Stimulated activated CD4-positive, alpha-beta T cell treated with anti-CD3 and anti-CD28 coated beads, TNF-alpha, amount 100 ng/mL, for 1 hour (primary cell): Measurements from ENCODE around the gene JMJD6.
"Not testable (repeated sequence)": the region's sequence is repeated elsewhere in the genome, so short reads cannot be mapped to it uniquely, and the experiment has no call there.

Experiments used
- DNase-seq, 3 donors: peaks; one replicate each; pipeline ENCODE4 v3.0.0-alpha.2; 2020; ENCODE audit warnings: low read depth in 3 of 3, low spot score in 1 of 3

Gene JMJD6

GRCh38 chr17:76718516-76718915 is 7.9 kb downstream of the JMJD6 start:
- no peak for DNase-seq

DNA sequence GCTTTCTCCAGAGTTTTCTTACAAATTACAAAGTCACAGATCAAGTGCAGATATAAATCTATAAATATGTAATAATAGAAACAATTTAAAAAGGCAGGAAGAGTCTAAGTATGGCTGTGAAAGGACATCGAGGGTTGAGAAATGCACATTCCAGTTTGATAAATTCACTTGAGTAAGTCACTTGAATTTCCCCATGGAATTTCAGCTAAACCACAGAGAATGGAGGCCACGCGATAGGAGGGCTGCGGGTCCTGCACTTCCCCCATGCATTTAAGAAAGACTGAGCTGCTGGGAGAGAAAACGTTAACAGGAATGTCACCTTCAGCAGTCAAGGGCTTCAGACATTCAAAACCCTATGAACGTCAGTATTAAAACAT is 9.6 kb downstream of the JMJD6 start:
- DNase-seq: no peak

DNA sequence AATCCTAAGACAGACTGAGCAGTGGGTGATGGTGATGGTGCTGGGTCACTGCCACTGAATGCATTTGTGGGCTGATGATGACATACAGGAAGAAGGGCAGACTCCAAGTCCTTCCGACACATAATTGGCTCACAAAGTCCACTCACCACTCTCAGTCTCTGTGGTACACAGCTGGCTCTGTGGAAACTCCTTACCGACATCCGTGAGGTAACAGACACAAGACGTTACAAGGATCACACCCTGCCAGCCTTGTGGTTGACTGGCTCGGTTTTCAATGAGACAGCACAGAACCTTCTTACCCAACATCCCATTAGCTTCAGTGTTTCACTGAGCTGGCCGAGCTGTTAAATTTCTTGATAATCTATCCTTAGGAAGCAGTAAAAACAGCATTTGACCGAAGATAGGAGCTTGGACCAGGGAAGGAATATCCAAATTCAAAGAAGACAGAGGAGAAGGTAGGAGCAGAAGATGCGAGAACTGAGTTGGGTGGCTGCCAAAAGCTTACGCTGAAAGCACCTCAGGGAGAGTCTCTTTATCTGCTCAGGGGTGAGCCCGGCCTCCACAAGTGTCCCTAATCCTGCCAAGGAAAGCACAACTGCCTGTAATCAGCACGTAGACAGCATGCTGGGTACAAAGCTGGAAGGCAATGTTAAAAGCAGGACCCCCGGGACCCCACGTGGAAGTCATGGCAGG is 10.1 kb downstream of the JMJD6 start:
- peak in 1 of 3 donors; percentile 17 for DNase-seq

DNA sequence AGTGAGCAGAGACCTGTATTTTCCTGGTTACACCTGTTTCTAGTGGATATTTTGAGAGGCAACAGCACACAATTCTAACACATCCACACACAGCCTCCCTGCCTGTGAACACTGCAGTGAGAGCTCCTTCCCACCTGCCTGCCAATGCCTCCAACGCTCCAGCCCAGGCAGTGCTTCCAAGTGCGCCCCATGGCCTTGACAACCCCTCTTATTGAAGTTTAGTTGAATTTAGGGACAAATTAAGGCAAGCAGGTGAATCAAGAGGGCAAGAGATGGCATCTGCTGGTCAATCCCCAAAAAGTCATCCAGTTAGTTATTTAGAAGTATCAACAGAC is 10.9 kb downstream of the JMJD6 start:
- DNase-seq: no peak

DNA sequence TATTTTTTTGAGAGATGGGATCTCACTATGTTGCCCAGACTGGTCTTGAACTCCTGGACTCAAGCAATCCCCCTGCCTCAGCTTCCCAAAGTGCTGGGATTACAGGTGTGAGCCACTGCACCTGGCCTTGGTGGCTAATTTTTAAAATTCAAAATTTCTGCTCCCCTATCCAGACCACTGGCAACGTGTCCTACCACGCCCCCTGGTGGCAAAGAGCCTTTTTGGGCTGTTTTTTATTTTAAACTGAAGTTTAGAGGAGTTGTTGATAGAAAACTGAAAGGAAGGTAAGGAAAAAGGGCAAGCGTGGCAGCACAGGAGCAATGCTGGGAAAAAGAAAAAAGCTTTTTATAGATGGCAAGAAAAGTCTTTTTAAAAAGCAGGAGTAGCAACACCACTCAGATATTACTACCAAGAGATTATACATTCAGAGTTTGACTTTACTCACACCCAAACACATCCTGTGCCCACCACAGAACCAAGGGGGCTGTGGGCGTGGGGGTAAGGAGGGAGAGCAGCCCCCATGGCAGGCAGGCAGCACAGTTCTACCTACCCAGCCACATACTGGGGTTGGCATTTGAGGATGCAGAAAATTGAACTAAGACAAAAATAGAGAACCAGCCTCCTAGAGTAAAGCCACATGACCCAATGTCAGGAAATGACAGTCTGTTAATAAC is 11.4 kb downstream of the JMJD6 start:
- DNase-seq: peak; percentile 45 to 68 (median 56)

GRCh38 chr17:76714336-76714735 is 12.1 kb downstream of the JMJD6 start:
- no peak for DNase-seq

- DNase-seq: no peak
Observed at GRCh38 chr17:76713765-76714164, 12.6 kb downstream of the JMJD6 start.

- DNase-seq: not testable (repeated sequence)
Observed at GRCh38 chr17:76712321-76712720, 14.1 kb downstream of the JMJD6 start.

GRCh38 chr17:76710863-76711611 is 15.4 kb downstream of the JMJD6 start, which contains the start of gene MXRA7:
MXRA7 (minus strand) TSS chr17:76710965; CDS start chr17:76710946, 19 bp downstream.
- DNase-seq: peak in 2 of 3 donors; percentile 21 to 37

DNA sequence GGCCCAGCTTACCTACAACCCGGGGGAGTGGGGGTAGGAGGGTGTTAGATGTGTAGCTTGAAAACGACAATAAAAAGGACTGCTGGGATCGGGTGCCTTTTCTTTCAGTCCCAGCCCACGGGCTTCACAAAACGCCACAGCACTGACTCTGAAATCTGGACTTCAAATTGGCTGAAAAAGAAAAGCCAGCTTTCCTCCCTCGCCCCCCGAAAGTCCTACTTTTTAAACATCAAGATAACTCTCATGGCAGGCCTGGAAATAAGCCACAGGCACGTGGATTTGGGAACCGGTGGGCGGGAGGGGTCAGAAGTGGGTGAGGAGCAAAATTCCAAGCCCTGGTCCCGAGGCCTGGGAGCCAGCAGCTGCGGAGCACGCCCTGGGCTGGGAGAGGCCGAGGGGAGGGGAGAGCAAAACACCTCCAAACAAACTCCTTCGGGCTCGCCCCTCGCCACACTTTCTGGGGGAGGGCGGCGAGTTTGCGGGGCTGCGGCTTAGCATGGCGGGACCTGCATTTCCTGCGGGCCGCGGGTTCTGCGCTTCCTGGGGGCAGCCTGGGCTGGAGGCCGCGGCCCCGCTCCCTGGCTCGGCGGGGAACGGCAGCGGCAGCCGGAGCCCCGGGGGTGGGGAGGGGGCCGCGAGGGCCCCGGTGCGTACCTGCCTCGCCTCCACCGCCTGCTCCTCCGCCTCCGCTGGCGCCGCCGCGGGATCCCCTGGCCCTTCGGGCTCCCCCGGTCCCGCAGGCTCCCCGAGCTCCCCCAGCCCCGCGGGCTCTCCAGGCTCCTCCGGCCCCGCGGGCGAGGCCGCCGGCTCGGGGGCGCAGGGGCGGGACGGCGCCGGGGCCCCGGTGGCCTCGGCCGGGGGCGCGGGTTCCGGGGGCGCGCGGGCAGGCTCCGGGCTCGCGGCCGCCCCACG is 16.2 kb downstream of the JMJD6 start:
- DNase-seq: not testable (repeated sequence)

GRCh38 chr17:76709077-76709950 is 17.1 kb downstream of the JMJD6 start:
- DNase-seq: no peak

- no peak for DNase-seq
Observed at GRCh38 chr17:76707985-76708807, 18.2 kb downstream of the JMJD6 start.

- no peak for DNase-seq
Observed at GRCh38 chr17:76706817-76707216, 19.6 kb downstream of the JMJD6 start.

DNA sequence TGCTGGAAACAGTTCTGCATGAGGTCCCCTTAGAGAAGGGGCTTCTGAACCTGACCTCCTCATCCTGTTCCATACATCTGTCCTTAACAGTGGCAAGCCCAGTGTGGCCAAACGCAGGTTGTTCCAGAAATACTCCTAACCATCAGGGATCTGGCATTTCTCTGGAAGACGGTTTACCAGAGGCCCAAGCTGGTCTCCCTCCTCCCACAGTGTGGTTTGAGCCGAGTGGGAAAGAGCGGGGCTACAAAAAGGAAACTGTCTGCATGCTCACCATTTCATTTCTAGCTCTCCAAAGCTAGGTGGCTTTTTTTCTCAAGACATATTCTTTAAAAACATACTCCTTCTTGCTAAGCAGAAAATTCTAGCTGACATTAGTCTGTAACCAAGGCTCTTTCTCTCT is 21.6 kb downstream of the JMJD6 start:
- DNase-seq: no peak

DNA sequence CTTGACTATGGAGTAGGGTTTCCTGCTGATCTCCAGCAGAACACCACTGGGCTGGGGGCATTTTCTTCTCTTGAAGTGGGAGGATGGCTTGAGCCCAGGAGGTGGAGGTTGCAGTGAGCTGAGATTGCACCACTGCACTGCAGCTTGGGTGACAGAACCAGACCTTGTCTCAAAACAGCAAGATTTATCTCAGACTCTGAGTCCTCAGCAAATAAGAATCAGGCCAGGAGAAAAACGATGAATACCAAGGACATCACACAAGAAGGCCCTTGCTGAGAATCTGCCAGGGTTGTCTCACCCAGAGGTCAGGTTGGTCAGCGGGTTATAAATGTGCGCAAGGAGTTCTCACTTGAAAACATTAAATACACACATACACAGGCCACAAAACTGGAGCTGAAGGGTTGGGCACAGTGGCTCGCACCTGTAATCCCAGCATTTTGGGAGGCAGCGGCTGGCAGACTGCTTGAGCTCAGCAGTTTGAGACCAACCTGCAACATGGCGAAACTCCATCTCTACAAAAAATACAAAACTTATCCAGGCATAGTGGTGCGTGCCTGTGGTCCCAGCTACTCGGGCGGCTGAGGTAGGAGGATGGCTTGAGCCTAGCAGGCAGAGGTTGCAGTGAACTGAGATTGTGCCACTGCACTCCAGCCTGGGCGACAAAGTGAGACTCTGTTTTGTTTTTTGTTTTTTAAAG is 23.3 kb downstream of the JMJD6 start:
- no peak for DNase-seq

GRCh38 chr17:76702076-76702475 is 24.3 kb downstream of the JMJD6 start:
- DNase-seq: no peak

DNA sequence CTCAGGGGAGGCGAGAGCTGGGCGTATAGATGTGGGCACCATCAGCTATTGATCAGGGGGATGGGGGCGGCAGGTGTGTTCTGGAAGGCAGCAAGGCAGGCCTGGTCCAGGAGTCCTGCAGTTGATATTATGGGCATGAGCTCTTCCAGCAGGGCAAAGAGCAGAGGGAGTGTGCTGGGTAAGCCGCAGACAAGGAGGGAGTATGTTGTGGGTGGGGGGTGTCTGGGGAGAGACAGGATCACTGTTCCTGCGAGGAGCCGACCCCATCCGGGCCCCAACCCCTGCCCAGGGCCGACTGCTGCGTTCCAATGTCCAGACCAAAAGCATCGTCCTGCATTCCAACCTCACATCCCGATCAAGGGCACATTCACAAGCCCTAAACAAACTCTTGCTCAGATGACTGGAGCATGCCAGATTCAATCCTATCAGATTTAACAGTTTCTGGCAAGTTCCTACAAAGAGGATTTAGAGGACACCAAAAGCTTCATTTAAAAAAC is 24.9 kb downstream of the JMJD6 start:
- DNase-seq: no peak

GRCh38 chr17:76700617-76701470 is 25.6 kb downstream of the JMJD6 start:
- DNase-seq: no peak
